Gastroesophageal sphincter (tissue), 3 donors: ENCODE data around the gene CES1.

Source experiments
- CTCF ChIP-seq, 4 experiments: fragments of 200-600 bp in 2 of 4; fragments of 450-650 bp in 2 of 4; sonication (generic) in 1 of 4; IDR thresholded peaks; one replicate each; pipeline ENCODE4 v1.5.1; 2017 to 2019; ENCODE audit warnings: antibody characterized with exemption in 4 of 4, mild to moderate bottlenecking in 2 of 4, moderate library complexity in 2 of 4
- EP300 ChIP-seq: sonication (generic); formaldehyde crosslinking; IDR thresholded peaks from one replicate; pipeline ENCODE4 v1.6.1; 2017; ENCODE audit warnings: antibody characterized with exemption, mild to moderate bottlenecking
- POLR2AphosphoS5 ChIP-seq: sonication (generic); formaldehyde crosslinking; IDR thresholded peaks from one replicate; pipeline ENCODE4 v1.6.1; 2017; ENCODE audit warnings: antibody characterized with exemption

DNA sequence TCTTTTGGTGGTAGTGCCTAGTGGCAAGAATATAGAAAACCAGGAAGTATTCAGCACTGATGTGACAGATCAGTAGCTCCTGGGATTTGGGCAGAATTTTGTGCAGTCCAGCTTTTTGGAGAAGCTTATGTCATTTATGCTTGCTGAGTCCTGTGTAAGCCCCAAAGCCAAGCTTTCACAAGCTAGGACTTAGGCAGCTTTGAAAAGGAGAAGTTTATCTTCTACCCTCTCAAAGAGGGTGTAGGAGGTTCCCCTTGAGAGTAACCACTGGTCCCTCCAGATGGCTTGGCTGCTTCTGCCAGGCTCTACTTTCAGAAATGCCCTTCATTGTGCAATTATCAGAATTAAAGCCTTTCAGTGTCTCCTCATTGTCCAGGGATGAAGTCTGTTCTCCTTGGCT lies 78.8 kb downstream of the CES1 start:
- TF ChIP-seq CTCF (IDR thresholded peaks at IDR 0.05): no peak
- TF ChIP-seq EP300: no peak
- TF ChIP-seq POLR2AphosphoS5: no peak
